Measurements from ENCODE around the gene NECAB2.

Gene NECAB2

GRCh38 chr16:84018710-84019109 lies 50.7 kb downstream of the NECAB2 start:
- H3K4me1 Mint-ChIP-seq (ENCODE audit: low read depth), result peaks cover 7% of the 10 kb centered on the region
- H3K4me3 Mint-ChIP-seq, result no peak overlapping the region
- no peak overlapping the region for H3K27ac Mint-ChIP-seq
- H3K9me3 Mint-ChIP-seq, result peaks cover 11% of the 10 kb centered on the region
- H3K27me3 Mint-ChIP-seq (ENCODE audit: low read depth), result no peaks in the 10 kb centered on the region
- no peaks in the 10 kb centered on the region for H3K36me3 Mint-ChIP-seq (ENCODE audit: low read depth)

DNA sequence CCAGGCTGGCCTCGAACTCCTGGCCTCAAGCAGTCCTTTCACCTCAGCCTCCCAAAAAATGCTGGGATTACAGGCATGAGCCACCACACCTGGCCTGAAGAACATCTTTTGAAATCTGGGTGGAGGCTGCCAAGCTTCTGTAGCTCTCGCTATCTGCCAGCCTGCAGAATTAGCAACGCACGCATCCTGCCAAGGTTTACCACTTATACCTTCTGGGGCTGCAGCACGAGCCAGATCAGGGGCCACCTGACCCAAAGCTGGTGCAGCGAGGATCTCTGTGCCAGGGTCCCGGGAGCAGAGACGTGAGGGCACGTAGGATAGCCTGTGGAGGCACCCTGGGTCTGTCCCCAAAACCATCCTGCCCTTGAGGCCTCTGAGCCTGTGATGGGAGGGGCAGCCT lies 52.3 kb downstream of the NECAB2 start:
- Mint-ChIP-seq H3K4me1 (ENCODE audit: low read depth) (no peaks in the 10 kb centered on the region), H3K9me3 (peaks cover 11% of the 10 kb centered on the region), H3K27ac (no peak overlapping the region), H3K4me3 (no peak overlapping the region), H3K36me3 (ENCODE audit: low read depth) (no peaks in the 10 kb centered on the region), H3K27me3 (ENCODE audit: low read depth) (no peaks in the 10 kb centered on the region)

GRCh38 chr16:84021488-84021887 lies 53.4 kb downstream of the NECAB2 start:
- H3K27ac Mint-ChIP-seq, result no peak overlapping the region
- peaks cover under 1% of the 10 kb centered on the region for H3K27me3 Mint-ChIP-seq (ENCODE audit: low read depth)
- H3K4me3 Mint-ChIP-seq, result no peak overlapping the region
- H3K36me3 Mint-ChIP-seq (ENCODE audit: low read depth), result no peaks in the 10 kb centered on the region
- H3K4me1 Mint-ChIP-seq (ENCODE audit: low read depth), result no peaks in the 10 kb centered on the region
- peaks cover 11% of the 10 kb centered on the region for H3K9me3 Mint-ChIP-seq

DNA sequence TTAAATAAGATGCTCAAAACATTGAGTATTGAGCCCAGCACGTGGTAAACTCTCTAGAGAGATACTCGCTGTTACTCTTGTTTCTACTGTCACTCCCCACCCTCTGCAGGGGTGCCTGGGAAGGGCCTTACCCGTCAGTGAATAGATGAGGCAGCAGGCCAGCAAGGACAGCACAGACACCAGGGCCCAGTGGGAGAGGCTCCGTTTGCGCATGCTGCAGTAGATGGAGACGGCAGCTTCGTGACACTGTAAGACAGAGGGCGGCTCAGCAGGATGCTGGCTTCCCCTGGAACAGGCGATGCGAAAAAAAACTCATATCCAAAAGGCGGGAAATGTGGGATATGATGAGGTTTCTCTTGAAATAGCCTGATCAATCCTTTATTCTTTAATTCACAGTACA lies 54.6 kb downstream of the NECAB2 start:
- Mint-ChIP-seq H3K27ac (no peak overlapping the region), H3K4me1 (ENCODE audit: low read depth) (no peaks in the 10 kb centered on the region), H3K36me3 (ENCODE audit: low read depth) (no peaks in the 10 kb centered on the region), H3K27me3 (ENCODE audit: low read depth) (peaks cover 3% of the 10 kb centered on the region), H3K9me3 (peaks cover 11% of the 10 kb centered on the region), H3K4me3 (no peak overlapping the region)

- Mint-ChIP-seq H3K9me3 (peaks cover 11% of the 10 kb centered on the region), H3K27me3 (ENCODE audit: low read depth) (peaks cover 6% of the 10 kb centered on the region), H3K36me3 (ENCODE audit: low read depth) (no peaks in the 10 kb centered on the region), H3K4me3 (no peak overlapping the region), H3K4me1 (ENCODE audit: low read depth) (peaks cover 8% of the 10 kb centered on the region), H3K27ac (no peak overlapping the region)
These were observed 56.8 kb downstream of the NECAB2 start for GRCh38 chr16:84024854-84025253.

DNA sequence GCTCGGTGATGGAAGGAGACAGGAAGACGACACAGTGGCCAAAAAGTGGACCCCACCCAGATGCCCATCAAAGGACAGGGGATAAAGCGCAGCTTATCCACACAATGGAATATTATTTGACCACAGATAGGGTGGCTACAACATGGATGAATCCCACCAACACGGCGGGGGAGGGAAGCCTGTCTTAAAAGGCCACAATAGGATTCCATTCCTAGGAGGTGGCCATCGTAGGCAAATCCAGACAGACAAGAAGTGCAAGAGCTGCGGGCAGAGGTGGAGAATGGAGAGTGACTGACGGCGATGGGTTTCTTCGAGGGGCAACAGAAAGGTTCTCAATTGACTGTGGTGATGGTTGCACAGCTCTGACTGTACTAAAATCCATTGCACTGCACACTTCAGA lies 58.6 kb downstream of the NECAB2 start:
- H3K36me3 Mint-ChIP-seq (ENCODE audit: low read depth), result no peaks in the 10 kb centered on the region
- H3K9me3 Mint-ChIP-seq, result peaks cover 7% of the 10 kb centered on the region
- peaks cover 6% of the 10 kb centered on the region for H3K27me3 Mint-ChIP-seq (ENCODE audit: low read depth)
- no peak overlapping the region for H3K27ac Mint-ChIP-seq
- no peak overlapping the region for H3K4me3 Mint-ChIP-seq
- peaks cover 8% of the 10 kb centered on the region for H3K4me1 Mint-ChIP-seq (ENCODE audit: low read depth)

GRCh38 chr16:84027625-84028024 lies 59.6 kb downstream of the NECAB2 start:
- Mint-ChIP-seq H3K27ac (no peak overlapping the region), H3K36me3 (ENCODE audit: low read depth) (no peaks in the 10 kb centered on the region), H3K4me1 (ENCODE audit: low read depth) (peaks cover 8% of the 10 kb centered on the region), H3K9me3 (no peaks in the 10 kb centered on the region), H3K4me3 (no peak overlapping the region), H3K27me3 (ENCODE audit: low read depth) (peaks cover 6% of the 10 kb centered on the region)

DNA sequence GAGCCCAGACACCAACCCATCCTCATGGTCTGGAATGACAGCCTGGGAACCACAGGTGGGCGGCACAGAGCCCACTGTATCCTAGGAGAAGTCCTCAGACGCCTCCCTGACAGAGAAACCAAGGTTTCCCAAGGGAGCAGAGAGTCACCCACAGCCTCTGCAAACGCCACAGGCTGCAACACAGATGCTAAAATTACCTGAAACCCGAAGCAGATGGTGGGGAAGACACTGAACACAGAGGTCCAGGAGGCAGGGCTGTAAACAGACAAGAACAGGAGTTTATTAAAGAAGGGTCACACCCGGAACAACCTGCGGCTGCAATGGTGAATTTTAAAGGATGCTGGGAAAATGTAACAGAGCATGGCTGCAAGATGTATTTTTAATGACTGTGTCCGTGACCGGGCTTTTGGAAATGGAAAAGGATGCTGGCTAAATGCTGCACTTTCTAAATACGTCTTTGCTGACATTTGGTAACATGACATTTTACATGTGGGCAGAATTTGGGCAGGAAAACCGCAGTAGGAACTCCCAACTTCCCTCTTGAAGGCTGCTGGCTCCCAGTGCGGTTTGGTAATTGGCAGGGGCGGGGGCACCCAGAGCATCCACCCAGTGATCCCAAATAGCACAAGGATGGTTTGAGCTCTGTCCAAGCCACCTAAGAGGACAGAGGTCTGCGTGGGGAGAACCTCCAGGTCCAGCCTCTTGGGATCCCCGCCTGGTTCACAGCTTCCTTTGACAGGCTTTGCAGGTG lies 61.4 kb downstream of the NECAB2 start:
- Mint-ChIP-seq H3K36me3 (ENCODE audit: low read depth) (no peaks in the 10 kb centered on the region), H3K4me1 (ENCODE audit: low read depth) (peaks cover 8% of the 10 kb centered on the region), H3K9me3 (no peaks in the 10 kb centered on the region), H3K27ac (no peak overlapping the region), H3K4me3 (no peak overlapping the region), H3K27me3 (ENCODE audit: low read depth) (peaks cover 6% of the 10 kb centered on the region)

DNA sequence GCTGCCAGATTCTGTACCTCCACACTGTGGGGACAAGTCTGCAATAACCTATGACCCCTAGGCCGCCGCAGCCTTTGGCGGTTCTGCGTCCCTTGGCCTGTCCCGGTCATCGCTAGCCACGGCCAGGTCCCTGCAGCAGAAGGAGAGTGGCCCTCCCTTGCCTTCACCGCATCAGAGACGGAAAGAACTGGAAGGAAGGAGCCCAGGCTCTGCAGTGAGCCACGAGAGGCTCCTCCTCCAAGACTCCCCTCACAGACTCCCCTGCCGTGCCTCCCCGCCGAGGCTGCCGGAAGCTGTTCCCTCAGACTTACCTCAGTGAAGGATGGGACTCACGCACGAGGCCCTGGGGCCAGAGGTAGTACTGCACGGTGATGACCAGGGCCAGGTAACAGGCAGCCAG lies 63.5 kb downstream of the NECAB2 start:
- peaks cover 14% of the 10 kb centered on the region for H3K9me3 Mint-ChIP-seq
- no peak overlapping the region for H3K4me3 Mint-ChIP-seq
- peaks cover 8% of the 10 kb centered on the region for H3K4me1 Mint-ChIP-seq (ENCODE audit: low read depth)
- H3K27me3 Mint-ChIP-seq (ENCODE audit: low read depth), result peaks cover 5% of the 10 kb centered on the region
- no peak overlapping the region for H3K27ac Mint-ChIP-seq
- H3K36me3 Mint-ChIP-seq (ENCODE audit: low read depth), result no peaks in the 10 kb centered on the region

GRCh38 chr16:84032458-84033178 lies 64.6 kb downstream of the NECAB2 start:
- Mint-ChIP-seq H3K27me3 (ENCODE audit: low read depth) (peaks cover 3% of the 10 kb centered on the region), H3K27ac (no peak overlapping the region), H3K4me1 (ENCODE audit: low read depth) (peaks cover 8% of the 10 kb centered on the region), H3K36me3 (ENCODE audit: low read depth) (no peaks in the 10 kb centered on the region), H3K9me3 (peaks cover 14% of the 10 kb centered on the region), H3K4me3 (no peak overlapping the region)

DNA sequence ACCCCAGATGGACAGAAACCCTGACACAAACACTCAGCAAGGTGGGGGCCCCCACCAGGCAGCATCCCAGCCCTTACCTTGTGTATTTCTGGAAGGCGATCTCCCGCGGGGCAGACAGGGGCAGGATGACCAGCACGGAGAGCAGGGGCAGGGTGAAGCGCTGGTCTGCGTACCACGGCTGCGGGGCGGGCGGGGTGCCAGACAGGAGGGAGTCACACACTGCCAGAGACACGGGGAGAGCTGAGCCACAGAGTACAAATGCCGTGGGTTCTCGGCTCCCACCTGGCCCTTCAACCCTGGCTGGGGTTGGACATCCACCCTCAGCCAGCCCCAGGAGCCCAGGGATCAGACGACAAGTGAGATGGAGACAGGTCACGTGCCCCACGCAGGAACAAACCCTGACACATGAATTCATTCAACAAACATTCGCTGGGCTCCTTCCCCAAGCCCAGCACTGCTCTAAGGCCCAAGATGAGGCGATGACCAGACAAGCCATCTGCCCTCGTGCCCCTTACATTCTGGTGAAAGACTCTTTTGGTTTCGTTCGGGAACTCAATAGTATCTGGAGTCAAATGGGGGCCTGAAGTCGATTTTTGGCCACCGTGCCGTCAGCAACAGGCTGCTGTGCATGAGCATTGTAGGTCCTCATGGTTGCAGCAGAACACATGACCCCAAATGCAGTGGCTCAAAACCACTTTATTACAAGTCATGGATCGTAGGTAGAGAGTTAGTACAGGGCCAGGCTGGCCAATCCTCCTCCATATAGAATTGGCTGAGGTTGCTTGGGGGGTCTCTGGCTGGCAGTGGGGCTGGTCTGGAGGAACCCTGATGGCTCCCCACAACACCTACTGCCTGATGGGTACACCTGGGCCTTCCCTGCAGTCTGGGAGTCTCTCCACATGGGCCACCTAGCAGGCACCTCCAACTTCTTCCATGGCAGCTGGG lies 65.5 kb downstream of the NECAB2 start:
- Mint-ChIP-seq H3K4me1 (ENCODE audit: low read depth) (peaks cover 8% of the 10 kb centered on the region), H3K9me3 (peaks cover 14% of the 10 kb centered on the region), H3K27me3 (ENCODE audit: low read depth) (no peaks in the 10 kb centered on the region), H3K27ac (no peak overlapping the region), H3K4me3 (no peak overlapping the region), H3K36me3 (ENCODE audit: low read depth) (no peaks in the 10 kb centered on the region)

DNA sequence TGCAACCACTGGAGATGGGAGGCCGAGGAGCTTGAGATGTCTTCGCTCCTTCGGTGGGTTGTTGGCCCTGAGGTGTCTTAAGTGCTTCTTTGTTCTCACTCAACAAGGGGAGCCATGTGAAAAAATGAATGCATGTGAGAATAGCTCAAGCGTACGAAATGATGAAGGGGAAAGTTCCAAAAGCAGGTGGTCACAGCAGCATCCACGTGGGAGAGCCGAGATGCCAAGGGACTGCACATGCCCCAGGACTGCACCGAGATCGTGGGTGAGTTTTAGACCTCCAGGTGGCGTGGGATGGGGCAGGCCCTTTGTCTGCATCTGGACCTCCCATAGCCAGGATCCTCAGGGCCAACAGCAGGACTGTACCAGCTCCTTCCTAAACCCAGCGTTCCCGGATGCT lies 66.5 kb downstream of the NECAB2 start:
- peaks cover 14% of the 10 kb centered on the region for H3K9me3 Mint-ChIP-seq
- H3K36me3 Mint-ChIP-seq (ENCODE audit: low read depth), result no peaks in the 10 kb centered on the region

DNA sequence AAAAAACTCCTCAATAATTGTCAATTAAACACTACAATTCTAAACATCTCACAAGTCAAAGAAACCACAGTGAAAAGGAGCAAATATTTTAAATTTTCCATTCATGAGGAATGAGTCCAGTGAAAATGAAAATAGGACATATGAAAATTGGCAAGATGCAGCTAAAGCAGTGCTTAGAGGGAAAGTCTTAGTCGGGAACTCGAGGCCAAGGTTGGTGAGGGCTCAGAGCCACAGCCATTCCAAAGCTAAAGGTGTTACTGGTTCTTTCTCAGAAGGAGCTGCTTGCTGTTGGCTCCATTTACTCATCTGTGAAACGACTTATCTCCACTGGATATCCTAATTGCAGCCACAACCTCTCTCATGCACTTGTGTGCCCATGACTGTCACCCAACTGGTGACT lies 68.1 kb downstream of the NECAB2 start:
- Mint-ChIP-seq H3K36me3 (ENCODE audit: low read depth) (no peaks in the 10 kb centered on the region), H3K27ac (no peak overlapping the region), H3K4me1 (ENCODE audit: low read depth) (no peaks in the 10 kb centered on the region), H3K27me3 (ENCODE audit: low read depth) (peaks cover 4% of the 10 kb centered on the region), H3K9me3 (peaks cover 14% of the 10 kb centered on the region), H3K4me3 (no peak overlapping the region)

More for the DNA sequence above, 66.5 kb downstream of the NECAB2 start:
- peaks cover 4% of the 10 kb centered on the region for H3K4me1 Mint-ChIP-seq (ENCODE audit: low read depth)
- H3K27me3 Mint-ChIP-seq (ENCODE audit: low read depth), result no peaks in the 10 kb centered on the region
- H3K4me3 Mint-ChIP-seq, result no peak overlapping the region
- H3K27ac Mint-ChIP-seq, result no peak overlapping the region

GRCh38 chr16:84036982-84037425 lies 69.0 kb downstream of the NECAB2 start:
- Mint-ChIP-seq H3K27ac (no peak overlapping the region), H3K27me3 (ENCODE audit: low read depth) (peaks cover 4% of the 10 kb centered on the region), H3K9me3 (peaks cover 14% of the 10 kb centered on the region)

More at GRCh38 chr16:84036982-84037425, 69.0 kb downstream of the NECAB2 start:
- no peak overlapping the region for H3K4me3 Mint-ChIP-seq
- H3K36me3 Mint-ChIP-seq (ENCODE audit: low read depth), result no peaks in the 10 kb centered on the region
- H3K4me1 Mint-ChIP-seq (ENCODE audit: low read depth), result no peaks in the 10 kb centered on the region

All from T-helper 1 cell treated with Interleukin-12 subunit alpha and Interleukin-12 subunit beta and Interleukin-4 antibody, amounts not matched to agents 30 μg/mL and 1 μg/mL, for 36 hours (primary cell).